GM21360 (cell line): ENCODE results near the gene KSR2.

Experiments
- ATAC-seq: cut with Tn5 transposase; IDR thresholded peaks from one replicate; pipeline ENCODE4 v1.9.1; 2021; ENCODE audit warnings: mild to moderate bottlenecking, moderate library complexity; ENCODE audit not compliant: unreplicated experiment

The KSR2 gene

GRCh38 chr12:117968151-117968789 lies 520 bp downstream of the KSR2 start:
- ATAC-seq, result no peak

- no peak for ATAC-seq
Observed at GRCh38 chr12:117967512-117967911, 1.3 kb downstream of the KSR2 start.

GRCh38 chr12:117967043-117967442 lies 1.7 kb downstream of the KSR2 start:
- ATAC-seq, result no peak

GRCh38 chr12:117966511-117966910 lies 2.3 kb downstream of the KSR2 start:
- ATAC-seq, result no peak

GRCh38 chr12:117963836-117964235 lies 5.0 kb downstream of the KSR2 start:
- ATAC-seq, result no peak

GRCh38 chr12:117936722-117937484 lies 31.9 kb downstream of the KSR2 start:
- no peak for ATAC-seq

- ATAC-seq, result no peak
Observed at GRCh38 chr12:117933545-117933944, 35.2 kb downstream of the KSR2 start.

GRCh38 chr12:117926391-117926899 lies 42.3 kb downstream of the KSR2 start:
- no peak for ATAC-seq

GRCh38 chr12:117921929-117922777 lies 46.6 kb downstream of the KSR2 start:
- no peak for ATAC-seq

- no peak for ATAC-seq
Observed at GRCh38 chr12:117919479-117919878, 49.3 kb downstream of the KSR2 start.

- ATAC-seq, result no peak
Observed at GRCh38 chr12:117914686-117915085, 54.1 kb downstream of the KSR2 start.

- ATAC-seq, result no peak
Observed at GRCh38 chr12:117912756-117913155, 56.0 kb downstream of the KSR2 start.

- no peak for ATAC-seq
Observed at GRCh38 chr12:117908411-117908810, 60.4 kb downstream of the KSR2 start.

- ATAC-seq, result no peak
Observed at GRCh38 chr12:117907108-117907689, 61.6 kb downstream of the KSR2 start.

- ATAC-seq, result no peak
Observed at GRCh38 chr12:117904051-117904450, 64.7 kb downstream of the KSR2 start.

GRCh38 chr12:117903110-117903840 lies 65.5 kb downstream of the KSR2 start:
- no peak for ATAC-seq

- ATAC-seq, result no peak
Observed at GRCh38 chr12:117901631-117902030, 67.2 kb downstream of the KSR2 start.

- ATAC-seq, result no peak
Observed at GRCh38 chr12:117900561-117900960, 68.2 kb downstream of the KSR2 start.

GRCh38 chr12:117897372-117898161 lies 71.2 kb downstream of the KSR2 start:
- ATAC-seq, result peak; percentile 53

- ATAC-seq, result no peak
Observed at GRCh38 chr12:117896009-117896408, 72.8 kb downstream of the KSR2 start.
